ENCODE data around the gene GRHPR.
"Not testable (repeated sequence)": the region's sequence is repeated elsewhere in the genome, so short reads cannot be mapped to it uniquely, and the experiment has no call there.

Gene GRHPR

DNA sequence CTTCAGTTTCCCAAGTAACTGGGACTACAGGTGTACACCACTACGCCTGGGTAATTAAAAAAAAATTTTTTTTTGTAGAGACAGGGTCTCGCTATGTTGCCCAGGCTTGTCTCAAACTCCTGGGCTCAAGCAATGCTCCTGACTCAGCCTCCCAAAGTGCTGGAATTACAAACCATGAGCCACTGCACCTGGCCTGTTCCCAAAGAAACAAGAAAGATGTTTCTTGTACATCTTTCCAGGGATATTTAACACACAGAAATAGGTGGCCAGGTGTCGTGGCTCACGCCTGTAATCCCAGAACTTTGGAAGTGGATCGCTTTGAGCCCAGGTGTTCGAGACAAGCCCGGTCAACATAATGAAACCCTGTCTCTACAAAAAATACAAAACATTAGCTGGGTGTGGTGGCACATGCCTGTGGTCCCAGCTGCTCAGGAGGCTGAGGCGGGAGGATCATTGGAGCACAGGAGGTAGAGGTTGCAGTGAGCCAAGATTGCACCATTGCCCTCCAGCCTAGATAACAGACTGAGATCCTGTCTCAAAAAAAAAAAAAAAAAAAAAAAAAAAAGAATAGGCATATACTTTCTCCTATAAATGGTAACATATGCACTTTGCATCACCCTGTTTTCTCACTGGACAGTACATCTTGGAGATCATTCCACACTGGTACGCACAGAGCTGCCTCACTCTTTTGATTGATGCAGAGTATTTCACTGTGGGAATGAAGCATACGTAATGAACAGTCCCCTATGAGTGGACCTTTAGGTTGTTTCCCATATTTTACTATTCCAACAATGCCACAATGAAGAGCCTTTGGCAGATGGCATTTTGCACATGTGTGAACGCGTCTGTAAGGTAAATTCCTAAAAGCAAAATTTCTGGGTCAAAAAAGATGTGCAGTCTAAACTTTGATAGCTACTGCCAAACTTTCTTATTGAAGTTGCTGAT, 2.0 kb upstream of the GRHPR start:
- no peak for DNase-seq

- peak in 5 of 51 donors; percentile 52 to 57 (median 54) for DNase-seq
Measured at GRCh38 chr9:37421914-37422288, 595 bp upstream of the GRHPR start.

- no peak for DNase-seq
Measured at GRCh38 chr9:37423508-37423907, 1.0 kb downstream of the GRHPR start.

GRCh38 chr9:37424204-37424685, 1.7 kb downstream of the GRHPR start:
- DNase-seq: no peak

GRCh38 chr9:37424686-37425297, 2.3 kb downstream of the GRHPR start:
- no peak for DNase-seq

DNA sequence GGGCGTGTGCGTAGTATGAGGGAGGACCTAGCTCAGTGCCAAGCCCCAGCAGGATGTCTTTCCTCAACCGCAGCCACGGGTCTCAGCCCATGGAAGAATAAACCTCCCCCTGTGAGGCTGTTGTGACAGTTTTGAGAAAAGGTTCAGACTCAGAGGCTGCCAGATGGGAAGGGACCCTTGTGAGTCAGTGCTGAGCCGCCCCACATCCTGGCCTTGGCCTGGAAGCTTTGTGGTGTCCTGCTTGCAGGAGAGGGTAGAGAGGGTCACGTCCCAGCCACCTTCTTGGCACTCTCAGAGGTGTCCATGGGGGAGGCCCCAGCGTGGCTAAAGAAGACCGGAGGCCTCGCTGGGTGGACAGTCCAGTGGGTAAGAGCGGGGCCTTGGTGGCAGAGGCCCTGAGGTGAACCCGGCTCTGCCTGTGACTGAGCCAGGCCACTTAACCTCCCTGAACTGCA, 2.8 kb downstream of the GRHPR start:
- peak in 3 of 51 donors; percentile 10 to 19 (median 18) for DNase-seq

DNA sequence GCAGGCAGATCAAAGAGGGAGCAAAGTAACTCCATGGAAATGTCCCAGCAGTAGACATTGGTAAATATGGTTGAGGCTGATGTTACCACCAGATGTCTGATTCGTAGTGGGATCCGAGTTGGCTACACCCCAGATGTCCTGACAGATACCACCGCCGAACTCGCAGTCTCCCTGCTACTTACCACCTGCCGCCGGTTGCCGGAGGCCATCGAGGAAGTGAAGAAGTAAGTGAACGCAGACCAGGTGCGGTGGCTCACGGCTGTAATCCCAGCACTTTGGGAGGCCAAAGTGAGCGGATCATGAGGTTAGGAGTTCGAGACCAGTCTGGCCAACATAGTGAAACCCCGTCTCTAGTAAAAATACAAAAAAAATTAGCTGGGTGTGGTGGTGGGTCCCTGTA, 3.9 kb downstream of the GRHPR start:
- DNase-seq: not testable (repeated sequence)

DNA sequence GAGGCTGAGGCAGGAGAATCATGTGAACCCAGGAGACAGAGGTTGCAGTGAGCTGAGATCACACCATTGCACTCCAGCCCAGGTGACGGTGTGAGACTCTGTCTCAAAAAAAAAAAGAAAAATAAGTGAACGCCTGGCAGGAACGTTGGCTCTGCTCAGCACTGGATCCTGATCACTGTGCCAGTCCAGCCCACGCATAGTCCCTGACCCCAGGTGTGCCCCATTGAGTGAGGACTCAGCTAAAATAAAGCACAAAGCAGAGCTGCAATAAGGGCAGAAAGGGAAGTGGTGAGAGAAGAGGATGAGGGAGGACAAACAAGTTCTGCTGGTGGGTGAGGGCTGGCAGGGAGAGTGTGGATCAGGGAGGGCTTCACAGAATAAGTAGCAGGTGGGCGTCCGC, 4.3 kb downstream of the GRHPR start:
- DNase-seq: no peak

DNA sequence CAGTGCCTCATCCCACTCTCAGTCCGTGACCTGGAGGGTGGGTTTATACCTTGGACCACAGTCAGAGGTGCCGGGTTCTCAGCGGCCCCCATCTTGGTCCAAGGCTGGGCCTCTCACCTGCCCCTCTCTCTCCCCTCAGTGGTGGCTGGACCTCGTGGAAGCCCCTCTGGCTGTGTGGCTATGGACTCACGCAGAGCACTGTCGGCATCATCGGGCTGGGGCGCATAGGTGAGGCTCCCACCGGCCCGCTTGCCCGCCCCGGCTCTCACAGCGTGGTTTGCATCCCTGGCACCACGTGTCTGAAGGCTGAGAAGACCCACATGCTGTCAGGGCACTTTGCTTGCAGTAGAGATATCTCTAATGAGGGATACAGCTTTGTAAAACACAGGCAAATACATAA, 5.8 kb downstream of the GRHPR start:
- DNase-seq: no peak

DNA sequence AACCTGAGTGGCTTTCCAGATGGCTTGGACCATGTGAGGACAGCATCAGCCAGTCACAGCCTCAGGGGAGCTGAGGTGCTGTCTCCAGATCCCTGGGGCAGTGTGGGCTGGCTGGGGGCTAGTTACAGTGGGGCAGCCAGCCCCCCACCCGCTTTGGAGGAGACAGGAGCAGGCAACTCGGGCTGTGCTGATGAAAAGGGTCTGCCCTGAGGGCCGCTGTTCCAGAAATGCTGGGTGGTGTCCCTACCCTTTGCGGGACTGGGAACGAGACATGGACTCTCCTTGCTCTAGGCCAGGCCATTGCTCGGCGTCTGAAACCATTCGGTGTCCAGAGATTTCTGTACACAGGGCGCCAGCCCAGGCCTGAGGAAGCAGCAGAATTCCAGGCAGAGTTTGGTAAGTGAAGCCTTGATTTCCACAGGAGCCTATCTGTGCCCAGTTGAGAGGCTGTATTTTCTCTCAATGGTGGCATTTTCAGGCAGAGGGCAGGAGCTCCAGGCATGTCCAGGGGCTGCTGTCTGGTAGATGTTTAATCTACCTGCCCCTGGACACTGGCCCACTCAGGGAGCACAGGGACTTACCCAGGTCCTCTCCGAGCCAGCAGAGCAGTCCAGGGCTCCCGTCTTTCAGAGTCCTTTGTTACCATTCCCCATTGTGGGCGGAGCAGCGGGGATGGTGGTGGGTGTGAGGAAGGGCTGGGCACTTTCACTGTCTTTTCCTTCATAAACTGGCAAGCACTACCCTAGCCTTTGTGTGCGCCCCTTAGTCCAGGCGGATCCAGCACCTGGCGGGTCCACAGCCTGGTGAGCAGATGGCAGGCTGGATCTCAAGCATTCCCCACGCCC, 7.2 kb downstream of the GRHPR start:
- no peak for DNase-seq

- peak in 45 of 51 donors; percentile 16 to 90 (median 66) for DNase-seq
Measured at GRCh38 chr9:37430841-37431597, 8.5 kb downstream of the GRHPR start.

- peak in 2 of 51 donors; percentile 17 to 20 for DNase-seq
Measured at GRCh38 chr9:37432020-37432419, 9.5 kb downstream of the GRHPR start.

GRCh38 chr9:37433867-37434371, 11.4 kb downstream of the GRHPR start:
- DNase-seq: peak in 49 of 51 donors; percentile 30 to 94 (median 78)

- peak in 10 of 51 donors; percentile 8 to 38 (median 29) for DNase-seq
Measured at GRCh38 chr9:37436540-37436939, 14.0 kb downstream of the GRHPR start.

DNA sequence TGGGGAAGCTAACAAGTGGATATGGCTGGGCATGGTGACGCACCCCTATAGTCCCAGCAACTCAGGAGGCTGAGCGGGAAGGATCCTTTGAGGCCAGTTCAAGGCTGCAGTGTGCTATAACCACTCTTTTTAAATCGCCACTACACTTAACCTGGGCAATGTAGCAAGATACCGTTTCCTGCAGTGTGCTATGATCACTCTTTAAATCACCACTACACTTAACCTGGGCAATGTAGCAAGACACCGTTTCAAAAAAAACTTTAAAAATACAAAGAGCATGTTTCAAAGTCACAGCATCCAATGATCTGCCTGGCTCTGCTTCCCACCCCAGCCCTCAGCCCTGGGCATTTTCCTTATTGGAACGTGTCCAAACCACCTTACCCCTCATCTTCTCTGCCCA, 14.5 kb downstream of the GRHPR start:
- DNase-seq: no peak

DNA sequence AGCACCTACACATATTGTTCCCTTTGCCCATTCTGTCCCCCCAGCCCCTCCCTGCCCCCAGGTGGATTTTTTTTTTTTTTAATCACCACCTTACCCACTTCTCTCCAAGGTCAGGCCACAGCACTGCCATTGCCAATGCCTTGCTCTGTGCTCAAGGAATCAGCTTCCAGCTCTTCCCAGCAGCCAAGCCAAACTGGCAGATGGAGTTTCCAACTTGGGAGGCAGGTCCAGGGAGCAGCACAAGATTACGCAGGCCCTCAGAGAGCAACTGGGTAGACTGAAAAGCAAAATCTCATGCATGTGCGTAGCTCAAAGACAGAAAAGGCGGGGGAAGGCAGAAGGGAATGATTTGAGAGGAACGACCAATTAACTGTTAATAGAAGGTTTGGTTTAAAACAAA, 15.1 kb downstream of the GRHPR start:
- peak in 3 of 51 donors; percentile 20 to 27 (median 23) for DNase-seq

DNA sequence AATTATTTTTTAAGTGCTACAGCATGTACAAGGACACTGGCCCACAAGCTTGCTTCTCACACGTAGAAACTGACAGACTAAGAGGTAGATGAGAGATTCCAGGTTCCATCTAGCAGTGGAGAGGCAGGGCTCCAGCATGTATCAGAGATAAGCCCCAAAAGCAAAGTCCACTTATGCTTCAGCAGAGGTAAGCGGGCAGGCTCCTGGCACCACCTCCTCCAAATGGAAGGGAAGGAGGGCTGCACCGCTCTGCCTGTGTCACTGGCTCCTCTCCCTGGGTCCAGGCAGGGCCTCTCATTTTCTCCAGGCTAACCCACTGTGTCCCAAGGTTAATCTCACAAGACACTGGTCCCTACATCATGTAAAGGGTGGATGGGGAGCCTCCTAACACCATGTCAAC, 15.9 kb downstream of the GRHPR start:
- no peak for DNase-seq

DNA sequence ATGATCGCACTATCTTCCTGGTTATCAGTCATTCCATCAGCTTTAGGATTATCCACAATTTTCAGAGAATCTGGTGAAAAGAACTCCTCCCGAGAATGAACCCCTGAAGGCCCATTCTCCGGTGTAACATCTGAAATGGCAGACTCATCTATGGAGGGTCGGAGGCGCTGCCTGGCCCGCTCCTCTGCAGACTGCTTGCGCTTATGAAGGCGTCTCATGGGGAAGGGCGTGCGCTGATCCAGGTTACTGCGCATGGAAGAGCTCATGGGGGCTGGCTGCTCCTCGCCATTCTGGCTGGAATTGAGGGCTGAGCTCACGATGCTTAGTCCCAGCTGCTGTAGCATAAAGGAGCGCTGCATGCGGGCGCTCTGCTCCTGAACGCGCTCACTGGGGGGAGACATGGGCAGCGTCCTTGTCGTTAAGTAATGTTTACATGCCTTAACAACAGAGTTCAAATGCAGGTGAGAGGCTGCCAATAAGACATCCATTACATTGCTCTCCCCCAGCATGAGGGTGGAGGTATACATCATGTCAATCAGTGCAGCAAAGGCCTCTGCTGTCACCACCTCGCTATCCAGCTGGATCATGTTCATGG, 19.4 kb downstream of the GRHPR start:
- no peak for DNase-seq

GRCh38 chr9:37442556-37442955, 20.1 kb downstream of the GRHPR start:
- no peak for DNase-seq

DNA sequence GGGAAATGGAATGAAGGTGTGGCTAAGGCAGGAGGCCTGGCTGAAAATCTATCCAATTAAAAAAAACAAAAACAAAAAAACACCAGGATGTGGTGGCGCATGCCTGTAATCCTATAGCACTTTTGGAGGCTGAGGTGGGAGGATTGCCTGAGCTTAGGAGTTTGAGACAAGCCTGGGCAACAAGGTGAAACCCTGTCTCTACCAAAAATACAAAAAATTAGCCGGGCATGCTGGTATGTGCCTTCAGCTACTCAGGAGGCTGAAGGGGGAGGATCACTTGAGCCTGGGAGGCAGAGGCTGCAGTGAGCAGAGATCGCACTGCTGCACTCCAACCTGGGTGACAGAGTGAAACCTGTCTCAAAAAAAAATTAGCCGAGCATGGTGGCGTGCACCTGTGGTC, 21.1 kb downstream of the GRHPR start:
- DNase-seq: no peak

Data from hypothalamus (tissue), 51 donors.